Lung (tissue), 16 donors: ENCODE results near the gene GRAMD1B. TPM values are rescaled to one million over a fixed set of nuclear protein-coding genes. Genes with fewer than 3 reads are reported as not detected.
A peak's percentile ranks its signal among the peaks of the same experiment; 100 is the strongest.

Experiments
- ATAC-seq: fragments of 200-7000 bp; cut with Tn5 transposase; one replicate; pipeline ENCODE4 v1.9.1; 2020; ENCODE audit warnings: moderate number of reproducible peaks; ENCODE audit not compliant: insufficient read depth, low FRiP score
- DNase-seq, 3 donors: peaks; one replicate each; pipeline ENCODE4 v3.0.0-alpha.2; 2013 to 2017
- H3K27ac ChIP-seq, 2 donors: one replicate each; pipeline ENCODE4 v1.5.1; 2013; ENCODE audit warnings: mild to moderate bottlenecking in 2 of 2, moderate library complexity in 2 of 2, control low read depth in 1 of 2, inconsistent platforms in 1 of 2, low read depth in 1 of 2, low read length in 1 of 2
- H3K27me3 ChIP-seq, 3 donors: one replicate each; pipeline ENCODE4 v1.5.1; 2013; ENCODE audit warnings: low read length in 2 of 3; ENCODE audit not compliant: control insufficient read depth in 3 of 3, insufficient read depth in 3 of 3
- H3K36me3 ChIP-seq, 4 donors: one replicate each; pipeline ENCODE4 v1.5.1; 2013; ENCODE audit warnings: low read length in 4 of 4, mild to moderate bottlenecking in 1 of 4, moderate library complexity in 1 of 4; ENCODE audit not compliant: control insufficient read depth in 4 of 4, insufficient read depth in 4 of 4
- H3K4me1 ChIP-seq, 5 donors: one replicate each; pipeline ENCODE4 v1.5.1; 2013; ENCODE audit warnings: low read length in 5 of 5, mild to moderate bottlenecking in 2 of 5, moderate library complexity in 1 of 5; ENCODE audit not compliant: control insufficient read depth in 5 of 5, insufficient read depth in 5 of 5
- H3K4me3 ChIP-seq: one replicate; pipeline ENCODE4 v1.5.1; 2013; ENCODE audit warnings: mild to moderate bottlenecking, control low read depth, moderate library complexity
- H3K9ac ChIP-seq, 2 donors: one replicate each; pipeline ENCODE4 v1.5.1; 2013; ENCODE audit warnings: low read length in 2 of 2, control low read depth in 1 of 2; ENCODE audit not compliant: insufficient read depth in 1 of 2
- H3K9me3 ChIP-seq, 4 donors: one replicate each; pipeline ENCODE4 v1.5.1; 2013; ENCODE audit warnings: low read length in 3 of 4, mild to moderate bottlenecking in 1 of 4, moderate library complexity in 1 of 4; ENCODE audit not compliant: control insufficient read depth in 4 of 4, insufficient read depth in 3 of 4
- whole genome bisulfite sequencing, 2 donors: extraction: QIAGEN DNeasy Blood & Tissue Kit; methylation state at CpG; one replicate each; pipeline ENCODE4 v1.1.7; 2013; 5-methylcytosine and 5-hydroxymethylcytosine counted together
- long read RNA-seq, 5 donors: transcript quantifications; one replicate each; lab custom pipeline, GENCODE V29; 2026
- polyA plus RNA-seq, 2 donors: library from polyadenylated mRNA; stranded (reverse); fragments of 200-250 nt; gene quantifications; one replicate each; pipeline ENCODE4 v1.2.1, GENCODE V29; 2013
- total RNA-seq, 2 donors: library from RNA; depleted of rRNA in 1 of 2; stranded (reverse); fragments of >200 nt in 1 of 2; gene quantifications; one replicate each; pipeline ENCODE4 v1.2.1, GENCODE V29; 2014 to 2021
- TF ChIP-seq, protein P1 (sequence below): IDR thresholded peaks from 2 replicates; pipeline ENCODE4 v1.5.1; 2012; ENCODE audit warnings: mild to moderate bottlenecking; ENCODE audit errors: control extremely low read depth, extremely low read depth
- donor health status: control.
- donor health status: control.
- donor health status: Bipolar disorder and iron deficiency.
- donor health status: healthy.
- donor health status: DM: yes; HTN: yes; CAD: no.

Gene GRAMD1B
- total RNA-seq (1 to 10 TPM; 4.5 to 6.0 TPM), polyA plus RNA-seq (1 to 10 TPM; 1.4 to 2.1 TPM)
- long read RNA-seq, donor 1, partial matches to known transcripts, result 0 of 1 reads
- long read RNA-seq, donor 1, other reads (novel, unspliced or antisense), result 0 of 1 reads
- long read RNA-seq, donor 2, result 0 reads
- long read RNA-seq, donor 3, result 0 reads
- long read RNA-seq, donor 4, result 0 reads
- long read RNA-seq, donor 5, partial matches to known transcripts, result 0 of 1 reads
- long read RNA-seq, donor 5, other reads (novel, unspliced or antisense), result 0 of 1 reads

DNA sequence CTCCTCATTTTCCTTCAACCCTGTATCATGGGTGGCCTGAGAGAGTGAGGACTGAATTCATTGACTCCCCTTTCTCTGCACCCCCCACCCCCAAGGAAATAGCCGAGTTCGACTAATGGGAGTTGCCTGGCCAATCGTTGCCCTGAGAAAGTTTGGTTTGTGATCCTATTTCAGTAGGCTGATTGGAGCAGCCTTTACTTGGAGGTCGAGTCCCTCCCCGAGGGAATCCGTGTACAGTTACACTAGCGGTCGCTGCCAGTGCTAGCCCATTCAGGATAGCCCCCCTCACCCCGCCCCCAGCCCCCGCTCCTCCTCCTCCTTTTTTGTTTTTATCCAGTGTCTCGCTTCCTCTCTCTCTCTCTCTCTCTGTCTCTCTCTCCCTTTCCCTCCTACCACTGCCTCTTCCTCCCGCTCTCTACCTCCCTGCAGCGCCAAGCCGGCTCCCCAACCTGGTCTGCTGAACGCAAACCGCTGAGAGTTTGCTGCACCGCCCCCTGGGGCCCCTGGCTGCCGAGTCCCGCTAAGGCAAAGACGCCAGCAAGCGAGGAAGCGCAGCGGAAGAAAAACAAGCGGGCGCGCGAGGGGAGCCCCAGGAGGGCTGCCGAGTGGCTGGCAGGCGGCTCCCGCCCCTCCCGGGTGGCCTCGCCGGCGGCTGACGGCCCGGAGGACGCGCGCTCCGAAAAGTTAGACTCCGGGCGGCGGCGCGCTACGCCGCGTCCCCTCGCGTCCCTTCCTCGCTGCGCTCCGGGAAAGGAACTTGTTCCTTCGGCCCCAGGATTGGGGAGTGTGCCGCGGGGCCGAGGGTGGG lies at the start of gene GRAMD1B:
TSS of gene GRAMD1B (plus strand) at position 357 of the 808 bp plus-strand sequence. CDS start 524 bp downstream, outside the sequence.
- TF ChIP-seq, protein P1, sequence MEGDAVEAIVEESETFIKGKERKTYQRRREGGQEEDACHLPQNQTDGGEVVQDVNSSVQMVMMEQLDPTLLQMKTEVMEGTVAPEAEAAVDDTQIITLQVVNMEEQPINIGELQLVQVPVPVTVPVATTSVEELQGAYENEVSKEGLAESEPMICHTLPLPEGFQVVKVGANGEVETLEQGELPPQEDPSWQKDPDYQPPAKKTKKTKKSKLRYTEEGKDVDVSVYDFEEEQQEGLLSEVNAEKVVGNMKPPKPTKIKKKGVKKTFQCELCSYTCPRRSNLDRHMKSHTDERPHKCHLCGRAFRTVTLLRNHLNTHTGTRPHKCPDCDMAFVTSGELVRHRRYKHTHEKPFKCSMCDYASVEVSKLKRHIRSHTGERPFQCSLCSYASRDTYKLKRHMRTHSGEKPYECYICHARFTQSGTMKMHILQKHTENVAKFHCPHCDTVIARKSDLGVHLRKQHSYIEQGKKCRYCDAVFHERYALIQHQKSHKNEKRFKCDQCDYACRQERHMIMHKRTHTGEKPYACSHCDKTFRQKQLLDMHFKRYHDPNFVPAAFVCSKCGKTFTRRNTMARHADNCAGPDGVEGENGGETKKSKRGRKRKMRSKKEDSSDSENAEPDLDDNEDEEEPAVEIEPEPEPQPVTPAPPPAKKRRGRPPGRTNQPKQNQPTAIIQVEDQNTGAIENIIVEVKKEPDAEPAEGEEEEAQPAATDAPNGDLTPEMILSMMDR, result no peak
- peak; percentile 92 to 95 (median 93) for DNase-seq
- Histone ChIP-seq H3K4me1 (peaks cover 0 to 14% (median 3%) of the 10 kb centered on the region in 5 donors), H3K9me3 (peaks cover 0 to 2% (median 0%) of the 10 kb centered on the region in 4 donors), H3K9ac (no peak within 1 kb of the TSS), H3K27me3 (peaks cover 0 to 11% (median 6%) of the 10 kb centered on the region in 3 donors), H3K27ac (peak within 1 kb of the TSS; percentile 45 to 57), H3K36me3 (no peaks in the 10 kb centered on the region), H3K4me3 (peak within 1 kb of the TSS; percentile 28)
- 0 to 2% methylated on average over 27 to 57 of the region's 57 CpGs for WGBS, 2 donors
- ATAC-seq, result peak; percentile 31

DNA sequence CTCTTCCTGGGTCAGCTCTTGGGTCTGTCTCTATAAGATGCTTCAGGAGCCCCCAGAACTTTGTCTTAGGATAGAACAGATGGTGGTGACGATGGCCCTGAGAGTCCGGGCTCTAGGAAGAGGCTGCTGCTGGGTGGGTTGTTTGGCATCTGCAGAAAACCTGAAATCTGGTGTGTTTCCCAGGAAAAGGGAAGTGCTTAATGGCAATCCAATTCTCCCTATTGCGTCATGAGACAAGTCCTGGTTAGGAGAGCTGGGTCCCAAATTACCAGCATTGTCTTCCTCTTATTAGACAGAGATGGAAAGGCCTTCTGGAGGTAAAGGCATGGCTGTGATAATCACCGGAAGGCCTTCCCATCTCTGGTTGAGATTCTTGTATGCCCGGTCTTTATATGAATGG lies 48.9 kb upstream of the GRAMD1B start:
- Histone ChIP-seq H3K27me3 (no peaks in the 10 kb centered on the region), H3K27ac (no peak overlapping the region), H3K4me3 (no peak overlapping the region), H3K9me3 (no peaks in the 10 kb centered on the region), H3K9ac (no peak overlapping the region), H3K36me3 (no peaks in the 10 kb centered on the region), H3K4me1 (peaks cover 0 to 23% (median 0%) of the 10 kb centered on the region in 5 donors)
- WGBS, 2 donors, result 91 to 97% methylated on average over 5 of the region's 5 CpGs
- no peak for ATAC-seq
- TF ChIP-seq, protein P1, result no peak
- no peak for DNase-seq

DNA sequence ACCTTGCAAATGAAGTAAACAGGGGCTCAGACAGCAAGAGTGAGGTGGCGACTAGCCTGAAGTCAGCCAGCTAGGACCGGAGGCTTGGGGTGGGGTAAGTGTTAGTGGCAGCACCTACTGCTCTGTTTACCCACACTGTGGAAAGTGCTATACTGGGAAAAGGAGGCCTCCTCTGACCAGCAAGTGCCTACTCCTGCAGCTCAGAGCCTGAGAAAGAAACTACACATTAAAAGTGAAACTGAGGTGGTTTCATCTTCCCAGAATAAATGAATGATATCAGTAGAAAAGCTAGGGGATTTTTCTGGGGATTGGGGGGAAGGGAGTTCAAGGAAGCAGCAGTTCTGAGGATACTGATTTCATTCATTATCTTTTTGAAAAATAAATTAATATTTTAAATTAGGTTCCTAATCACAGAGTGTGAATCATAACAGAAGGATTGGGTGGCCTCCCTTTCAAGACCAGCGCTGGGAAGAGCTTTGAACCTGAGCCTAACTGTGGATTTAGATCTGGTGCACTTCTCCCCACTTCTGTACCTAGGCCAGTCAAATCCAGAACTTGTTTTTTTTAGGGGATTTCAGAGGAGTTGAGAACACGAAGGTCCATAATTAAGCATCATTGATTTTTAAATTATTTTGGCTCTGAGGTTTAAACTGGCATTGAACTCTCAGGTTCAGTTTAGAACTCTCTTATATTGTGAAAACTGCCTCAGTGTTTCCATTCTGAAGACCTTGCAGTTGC lies 48.1 kb upstream of the GRAMD1B start:
- Histone ChIP-seq H3K27ac (no peak overlapping the region), H3K9ac (no peak overlapping the region), H3K9me3 (no peaks in the 10 kb centered on the region), H3K4me3 (no peak overlapping the region), H3K27me3 (no peaks in the 10 kb centered on the region), H3K36me3 (no peaks in the 10 kb centered on the region), H3K4me1 (peaks cover 0 to 17% (median 0%) of the 10 kb centered on the region in 5 donors)
- ATAC-seq (no peak), DNase-seq (no peak)
- 79 to 93% methylated on average over 4 of the region's 4 CpGs for WGBS, 2 donors
- TF ChIP-seq, protein P1, result no peak
